AG09319 (cell line): ENCODE data around the gene IGSF22.

Experiments
- DNase-seq: peaks from one replicate; pipeline ENCODE4 v3.0.0-alpha.2; 2010; ENCODE audit warnings: low read depth; ENCODE audit errors: extremely low read depth
- CTCF ChIP-seq: IDR thresholded peaks from 2 replicates; pipeline ENCODE4 v1.5.1; 2011; ENCODE audit warnings: low read depth, mild to moderate bottlenecking, inconsistent platforms, low read length, moderate library complexity

The IGSF22 gene

GRCh38 chr11:18769802-18770456, 43.9 kb upstream of the IGSF22 start:
- no peak for TF ChIP-seq CTCF
- no peak for DNase-seq

- DNase-seq = no peak
- no peak for TF ChIP-seq CTCF
Measured at GRCh38 chr11:18768978-18769377, 43.0 kb upstream of the IGSF22 start.

- DNase-seq = no peak
- no peak for TF ChIP-seq CTCF
Measured at GRCh38 chr11:18768472-18768901, 42.5 kb upstream of the IGSF22 start.

- no peak for DNase-seq
- no peak for TF ChIP-seq CTCF
Measured at GRCh38 chr11:18766015-18766414, 40.0 kb upstream of the IGSF22 start.

GRCh38 chr11:18765554-18765953, 39.6 kb upstream of the IGSF22 start:
- no peak for TF ChIP-seq CTCF
- no peak for DNase-seq

- no peak for TF ChIP-seq CTCF
- no peak for DNase-seq
Measured at GRCh38 chr11:18761741-18762140, 35.8 kb upstream of the IGSF22 start.

- no peak for TF ChIP-seq CTCF
- DNase-seq = no peak
Measured at GRCh38 chr11:18761144-18761543, 35.2 kb upstream of the IGSF22 start.
